Vagina (tissue), 2 donors: ENCODE results near the gene TRMT44. TPM values are rescaled to one million over a fixed set of nuclear protein-coding genes. Genes with fewer than 3 reads are reported as not detected.
"Not testable (repeated sequence)": the region's sequence is repeated elsewhere in the genome, so short reads cannot be mapped to it uniquely, and the experiment has no call there.

Experiments used
- DNase-seq, 2 donors: peaks; one replicate each; pipeline ENCODE4 v3.0.0-alpha.2; 2017; ENCODE audit errors: extremely low spot score in 2 of 2
- H3K27ac ChIP-seq: fragments of 200-600 bp; sonication (generic); one replicate; pipeline ENCODE4 v1.5.1; 2019
- H3K27me3 ChIP-seq: fragments of 200-600 bp; sonication (generic); one replicate; pipeline ENCODE4 v1.5.1; 2019
- H3K36me3 ChIP-seq, 2 donors: fragments of 200-600 bp; sonication (generic); one replicate each; pipeline ENCODE4 v1.5.1; 2017 to 2019
- H3K4me1 ChIP-seq: fragments of 200-600 bp; sonication (generic); one replicate; pipeline ENCODE4 v1.5.1; 2019
- H3K4me3 ChIP-seq, 2 donors: fragments of 200-600 bp; sonication (generic); 1 replicate in 1 of 2; 2 replicates in 1 of 2; pipeline ENCODE4 v1.5.1; 2016 to 2019
- H3K9me3 ChIP-seq: fragments of 200-600 bp; sonication (generic); one replicate; pipeline ENCODE4 v1.5.1; 2019
- POLR2A ChIP-seq, 2 donors: fragments of 450-650 bp; IDR thresholded peaks; one replicate each; pipeline ENCODE4 v1.6.1; 2017; ENCODE audit warnings: antibody characterized with exemption in 2 of 2, mild to moderate bottlenecking in 2 of 2, moderate library complexity in 2 of 2
- POLR2AphosphoS5 ChIP-seq, 2 donors: sonication (generic); formaldehyde crosslinking; IDR thresholded peaks; one replicate each; pipeline ENCODE4 v1.9.0; 2017; ENCODE audit warnings: antibody characterized with exemption in 2 of 2, mild to moderate bottlenecking in 2 of 2, low read depth in 1 of 2; ENCODE audit not compliant: insufficient read depth in 1 of 2
- intact Hi-C: fragments of 100-400 bp; cut with DNase I; formaldehyde crosslinking; loops from one replicate; pipeline ENCODE4 v1.15.1; 2023
- total RNA-seq: library from RNA; depleted of rRNA; stranded (reverse); fragments of >200 nt; gene quantifications from one replicate; pipeline ENCODE4 v1.2.3, GENCODE V29; 2016
- TF ChIP-seq, protein P1 (sequence below), 3 experiments: fragments of 450-650 bp in 2 of 3; fragments of 200-600 bp in 1 of 3; sonication (generic) in 1 of 3; IDR thresholded peaks; one replicate each; pipeline ENCODE4 v1.5.1; 2017 to 2019; ENCODE audit warnings: antibody characterized with exemption in 3 of 3, mild to moderate bottlenecking in 2 of 3, moderate library complexity in 2 of 3

TRMT44 gene
- total RNA-seq, 1 donor from 2014 or later = 19.2 TPM

DNA sequence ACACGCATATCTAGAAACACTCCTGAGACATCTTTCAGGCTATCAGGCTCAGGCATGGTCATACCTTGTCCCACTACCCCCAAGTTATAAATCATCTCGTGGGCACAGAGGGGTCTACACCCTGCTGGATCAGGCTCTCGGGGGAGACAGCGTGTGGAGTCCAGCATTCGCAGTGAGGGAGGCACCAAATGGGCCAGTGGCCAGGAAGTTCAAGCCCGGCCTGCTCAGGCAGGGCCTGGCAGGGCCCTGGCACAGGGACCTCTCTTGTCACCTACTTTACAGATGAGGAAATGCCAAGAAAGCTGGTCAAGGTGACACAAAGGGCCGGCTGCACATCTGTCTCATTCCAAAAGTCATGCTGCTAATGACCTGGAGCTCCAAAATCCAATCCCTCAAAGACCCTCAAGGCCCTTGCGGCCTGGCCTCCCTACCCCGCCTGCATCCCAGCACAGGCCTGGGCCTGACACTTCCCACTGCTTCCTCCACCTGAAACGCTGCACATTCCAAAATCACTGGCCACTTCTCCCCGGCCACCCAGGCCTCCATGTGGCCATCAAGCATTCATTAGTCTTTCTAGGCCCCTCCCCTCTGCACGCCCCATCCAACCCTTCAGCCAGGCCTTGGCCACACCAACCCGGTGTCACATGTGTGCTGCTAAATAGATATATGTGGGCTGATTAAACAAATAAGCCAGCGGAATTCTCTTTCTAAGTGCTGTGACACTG lies 35.6 kb upstream of the TRMT44 start:
- H3K36me3 ChIP-seq = peaks cover 0 to 29% of the 10 kb centered on the region in 2 donors
- no peak overlapping the region for H3K27ac ChIP-seq

GRCh38 chr4:8405516-8405875 lies 35.1 kb upstream of the TRMT44 start:
- intact Hi-C loops = loop anchor here (2.0 to 10.0 kb wide), 2 partner anchors 131 to 165 kb away; no protein-coding TSS in a partner anchor

More for the DNA sequence above, 35.6 kb upstream of the TRMT44 start:
- Histone ChIP-seq H3K4me3 (no peak overlapping the region), H3K9me3 (no peaks in the 10 kb centered on the region), H3K27me3 (no peaks in the 10 kb centered on the region), H3K4me1 (peaks cover 31% of the 10 kb centered on the region)
- TF ChIP-seq POLR2AphosphoS5 (IDR thresholded peaks at IDR 0.05; ENCODE audit: insufficient read depth in 1 of 2, low read depth in 1 of 2) = no peak
- TF ChIP-seq, protein P1, sequence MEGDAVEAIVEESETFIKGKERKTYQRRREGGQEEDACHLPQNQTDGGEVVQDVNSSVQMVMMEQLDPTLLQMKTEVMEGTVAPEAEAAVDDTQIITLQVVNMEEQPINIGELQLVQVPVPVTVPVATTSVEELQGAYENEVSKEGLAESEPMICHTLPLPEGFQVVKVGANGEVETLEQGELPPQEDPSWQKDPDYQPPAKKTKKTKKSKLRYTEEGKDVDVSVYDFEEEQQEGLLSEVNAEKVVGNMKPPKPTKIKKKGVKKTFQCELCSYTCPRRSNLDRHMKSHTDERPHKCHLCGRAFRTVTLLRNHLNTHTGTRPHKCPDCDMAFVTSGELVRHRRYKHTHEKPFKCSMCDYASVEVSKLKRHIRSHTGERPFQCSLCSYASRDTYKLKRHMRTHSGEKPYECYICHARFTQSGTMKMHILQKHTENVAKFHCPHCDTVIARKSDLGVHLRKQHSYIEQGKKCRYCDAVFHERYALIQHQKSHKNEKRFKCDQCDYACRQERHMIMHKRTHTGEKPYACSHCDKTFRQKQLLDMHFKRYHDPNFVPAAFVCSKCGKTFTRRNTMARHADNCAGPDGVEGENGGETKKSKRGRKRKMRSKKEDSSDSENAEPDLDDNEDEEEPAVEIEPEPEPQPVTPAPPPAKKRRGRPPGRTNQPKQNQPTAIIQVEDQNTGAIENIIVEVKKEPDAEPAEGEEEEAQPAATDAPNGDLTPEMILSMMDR (IDR thresholded peaks at IDR 0.05) = no peak
- TF ChIP-seq POLR2A (IDR thresholded peaks at IDR 0.05) = no peak
- DNase-seq = no peak
- intact Hi-C loops = loop anchor here (2.0 to 10.0 kb wide), 2 partner anchors 130 to 164 kb away; no protein-coding TSS in a partner anchor

GRCh38 chr4:8406887-8407286 lies 33.7 kb upstream of the TRMT44 start:
- DNase-seq, H3K4me3 ChIP-seq, H3K9me3 ChIP-seq, H3K27me3 ChIP-seq, H3K27ac ChIP-seq: not testable (repeated sequence)
- Histone ChIP-seq H3K36me3 (peaks cover 0 to 37% of the 10 kb centered on the region in 2 donors), H3K4me1 (peaks cover 22% of the 10 kb centered on the region)
- intact Hi-C loops = loop anchor here (10.0 kb wide), 1 partner anchor 132 kb away; no protein-coding TSS in a partner anchor

More at GRCh38 chr4:8405516-8405875, 35.1 kb upstream of the TRMT44 start:
- H3K27ac ChIP-seq = no peak overlapping the region
- H3K4me3 ChIP-seq = no peak overlapping the region
- no peak for TF ChIP-seq POLR2A (IDR thresholded peaks at IDR 0.05)
- no peak for TF ChIP-seq POLR2AphosphoS5 (IDR thresholded peaks at IDR 0.05; ENCODE audit: insufficient read depth in 1 of 2, low read depth in 1 of 2)
- TF ChIP-seq, protein P1 (IDR thresholded peaks at IDR 0.05) = no peak
- no peaks in the 10 kb centered on the region for H3K9me3 ChIP-seq
- peaks cover 32% of the 10 kb centered on the region for H3K4me1 ChIP-seq
- H3K27me3 ChIP-seq = no peaks in the 10 kb centered on the region
- H3K36me3 ChIP-seq = peaks cover 0 to 29% of the 10 kb centered on the region in 2 donors
- DNase-seq = no peak

- H3K36me3 ChIP-seq = peaks cover 0 to 41% of the 10 kb centered on the region in 2 donors
- TF ChIP-seq, protein P1 (IDR thresholded peaks at IDR 0.05) = no peak
- TF ChIP-seq POLR2A (IDR thresholded peaks at IDR 0.05) (no peak), POLR2AphosphoS5 (IDR thresholded peaks at IDR 0.05; ENCODE audit: insufficient read depth in 1 of 2, low read depth in 1 of 2) (no peak)
- H3K27ac ChIP-seq = no peak overlapping the region
- H3K9me3 ChIP-seq = no peaks in the 10 kb centered on the region
- intact Hi-C loops = loop anchor here (10.0 kb wide), 1 partner anchor 133 kb away; no protein-coding TSS in a partner anchor
- H3K27me3 ChIP-seq = no peaks in the 10 kb centered on the region
- H3K4me3 ChIP-seq = no peak overlapping the region
- peaks cover 18% of the 10 kb centered on the region for H3K4me1 ChIP-seq
- DNase-seq = no peak
Observed at GRCh38 chr4:8407316-8407715, 33.3 kb upstream of the TRMT44 start.

DNA sequence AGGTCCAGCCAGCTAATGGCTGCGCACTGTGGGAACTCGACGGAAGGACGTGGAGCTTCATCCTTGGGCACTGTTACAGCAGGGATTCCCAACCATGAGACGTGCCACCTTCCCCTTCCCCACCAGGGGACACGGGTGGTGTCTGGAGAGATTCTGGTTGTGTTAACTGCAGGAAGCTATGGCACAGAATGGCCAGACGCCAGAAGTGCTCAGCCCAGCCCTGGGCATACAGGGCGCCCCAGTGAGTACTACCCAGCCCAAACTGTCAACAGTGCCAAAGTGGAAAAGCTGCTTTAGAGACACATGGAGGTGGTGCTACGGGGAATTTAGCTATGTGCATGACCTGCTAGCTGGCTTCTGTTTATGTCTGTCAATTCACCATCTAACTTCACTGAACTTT lies 32.8 kb upstream of the TRMT44 start:
- H3K27ac ChIP-seq = no peak overlapping the region
- no peak for DNase-seq
- peaks cover 16% of the 10 kb centered on the region for H3K4me1 ChIP-seq
- intact Hi-C loops = loop anchor here (10.0 kb wide), 1 partner anchor 133 kb away; no protein-coding TSS in a partner anchor
- no peak overlapping the region for H3K4me3 ChIP-seq
- no peaks in the 10 kb centered on the region for H3K27me3 ChIP-seq
- no peaks in the 10 kb centered on the region for H3K9me3 ChIP-seq
- peaks cover 0 to 41% of the 10 kb centered on the region in 2 donors for H3K36me3 ChIP-seq
- TF ChIP-seq POLR2AphosphoS5 (IDR thresholded peaks at IDR 0.05; ENCODE audit: insufficient read depth in 1 of 2, low read depth in 1 of 2) = no peak
- TF ChIP-seq, protein P1 (IDR thresholded peaks at IDR 0.05) = no peak
- TF ChIP-seq POLR2A (IDR thresholded peaks at IDR 0.05) = no peak
